Keratinocyte (primary cell): ENCODE measurements around the gene SLF2. TPM values are rescaled to one million over a fixed set of nuclear protein-coding genes. Genes with fewer than 3 reads are reported as not detected.

Experiments
- DNase-seq: peaks from one replicate; pipeline ENCODE4 v3.0.0-alpha.2; 2011; ENCODE audit warnings: low read depth, missing footprints, low spot score
- FAIRE-seq: peaks from 2 replicates; lab custom pipeline; 2011; peaks lifted over from hg19 to GRCh38; lab: Jason Lieb, UNC
- H2AFZ ChIP-seq: 2 replicates; pipeline ENCODE4 v1.6.0; 2012; ENCODE audit warnings: low read length, control low read depth, inconsistent platforms; ENCODE audit not compliant: control insufficient read depth
- H3K27ac ChIP-seq: 2 replicates; pipeline ENCODE4 v1.5.1; 2011; ENCODE audit warnings: low read length; ENCODE audit not compliant: control insufficient read depth, insufficient read depth
- H3K27me3 ChIP-seq: 3 replicates; pipeline ENCODE4 v1.6.0; 2011; ENCODE audit warnings: low read length; ENCODE audit not compliant: control insufficient read depth, insufficient read depth; ENCODE audit errors: extremely low read depth
- H3K36me3 ChIP-seq, 2 experiments: 2 replicates in 1 of 2; 3 replicates in 1 of 2; pipeline ENCODE4 v1.5.1; 2011; ENCODE audit warnings: low read length in 2 of 2, mild to moderate bottlenecking in 1 of 2; ENCODE audit not compliant: control insufficient read depth in 2 of 2, insufficient read depth in 2 of 2; ENCODE audit errors: extremely low read depth in 1 of 2
- H3K4me1 ChIP-seq: 3 replicates; pipeline ENCODE4 v1.5.1; 2011; ENCODE audit warnings: low read length; ENCODE audit not compliant: control insufficient read depth, insufficient read depth; ENCODE audit errors: extremely low read depth
- H3K4me2 ChIP-seq: 3 replicates; pipeline ENCODE4 v1.6.0; 2011; ENCODE audit warnings: low read depth, low read length; ENCODE audit not compliant: control insufficient read depth, insufficient read depth; ENCODE audit errors: extremely low read depth
- H3K4me3 ChIP-seq, 3 experiments: fragments of 200-600 bp in 1 of 3; sonication (generic) in 1 of 3; 2 replicates in 2 of 3; 3 replicates in 1 of 3; pipeline ENCODE4 v1.5.1; 2011 to 2016; ENCODE audit warnings: low read length in 3 of 3, mild to moderate bottlenecking in 3 of 3, control low read depth in 2 of 3, inconsistent platforms in 1 of 3, low read depth in 1 of 3, mixed read lengths in 1 of 3, mixed run types in 1 of 3, moderate library complexity in 1 of 3; ENCODE audit not compliant: control insufficient read depth in 2 of 3, insufficient read depth in 2 of 3; ENCODE audit errors: extremely low read depth in 1 of 3
- H3K79me2 ChIP-seq: 2 replicates; pipeline ENCODE4 v1.6.0; 2012; ENCODE audit warnings: low read length; ENCODE audit not compliant: control insufficient read depth, insufficient read depth
- H3K9ac ChIP-seq: 3 replicates; pipeline ENCODE4 v1.6.0; 2011; ENCODE audit warnings: low read length; ENCODE audit not compliant: control insufficient read depth, insufficient read depth; ENCODE audit errors: extremely low read depth
- H3K9me1 ChIP-seq: 3 replicates; pipeline ENCODE4 v1.6.0; 2011; ENCODE audit warnings: low read length; ENCODE audit not compliant: control insufficient read depth, insufficient read depth; ENCODE audit errors: extremely low read depth
- H3K9me3 ChIP-seq: 2 replicates; pipeline ENCODE4 v1.5.1; 2012; ENCODE audit warnings: low read depth, low read length; ENCODE audit not compliant: control insufficient read depth
- H4K20me1 ChIP-seq: 3 replicates; pipeline ENCODE4 v1.6.0; 2011; ENCODE audit warnings: low read length; ENCODE audit not compliant: control insufficient read depth, insufficient read depth; ENCODE audit errors: extremely low read depth
- EZH2 ChIP-seq: IDR thresholded peaks from one replicate; pipeline ENCODE4 v1.6.1; 2012; ENCODE audit warnings: inconsistent platforms, mild to moderate bottlenecking, low read length, moderate library complexity
- dilution Hi-C: fragments of 300-500 bp; cut with MboI; formaldehyde crosslinking; loops from one replicate; pipeline ENCODE4 v1.7.0; 2020; ENCODE audit warnings: low sequenced_read_pairs; ENCODE audit not compliant: extremely low pct_ligation_motif_present
- polyA plus RNA-seq, 5 experiments: library from polyadenylated mRNA; depleted of rRNA in 3 of 5; stranded (reverse) in 3 of 5; stranded (forward) in 1 of 5; unstranded in 1 of 5; fragments of >200 nt; gene quantifications; 1 replicate in 1 of 5; 2 replicates in 3 of 5; 3 replicates in 1 of 5; pipeline versions ENCODE4 v1.2.1 to v1.2.3, GENCODE V29; 2011 to 2012; ENCODE audit warnings: missing spikeins in 2 of 5, low read depth in 1 of 5, low replicate concordance in 1 of 5
- TF ChIP-seq, protein P1 (sequence below), 3 experiments: IDR thresholded peaks in 1 of 3; conservative IDR thresholded peaks in 1 of 3; optimal IDR thresholded peaks in 1 of 3; 2 replicates in 2 of 3; 3 replicates in 1 of 3; pipeline versions ENCODE3 to v1.5.1; 2011; ENCODE audit warnings: low read length in 3 of 3, mild to moderate bottlenecking in 3 of 3, moderate library complexity in 2 of 3, control low read depth in 1 of 3, inconsistent platforms in 1 of 3; ENCODE audit not compliant: insufficient read depth in 2 of 3; ENCODE audit errors: extremely low read depth in 1 of 3

The SLF2 gene
- polyA plus RNA-seq, 1 donor (not counting 4 experiments of a cell fraction or from before 2014, with no cell fraction given) = 7.1 TPM

DNA sequence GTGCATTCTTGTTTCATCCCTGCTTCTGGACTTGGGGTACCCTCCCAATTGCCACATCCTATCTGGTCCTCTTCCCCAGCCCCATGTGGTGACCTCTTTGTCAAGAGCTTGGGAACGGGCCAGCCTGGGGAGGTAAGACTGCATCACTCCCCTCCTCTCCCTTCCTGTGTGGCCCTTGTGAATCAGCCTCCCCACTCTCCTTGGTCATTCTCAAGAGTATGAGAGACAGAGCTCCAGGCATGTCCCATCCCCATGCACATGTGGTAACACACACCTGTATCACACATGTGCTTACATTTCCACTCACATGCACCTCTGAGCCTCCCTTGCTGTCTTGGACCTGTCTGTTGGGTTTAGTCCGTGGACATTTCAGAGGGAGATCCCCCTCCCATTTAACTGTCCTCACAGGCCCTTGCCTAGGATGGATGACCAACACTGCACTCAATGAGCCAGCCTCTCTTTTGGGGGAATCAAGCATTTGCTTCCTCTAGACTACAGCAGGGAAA lies 72.0 kb downstream of the SLF2 start:
- Histone ChIP-seq H3K9ac (no peak overlapping the region), H3K9me3 (no peaks in the 10 kb centered on the region), H3K27ac (no peak overlapping the region), H3K4me2 (no peak overlapping the region), H3K4me3 (no peak overlapping the region), H3K36me3 (peaks cover 16 to 31% of the 10 kb centered on the region in 2 experiments), H3K9me1 (peaks cover 4% of the 10 kb centered on the region), H4K20me1 (no peaks in the 10 kb centered on the region), H3K4me1 (peaks cover 17% of the 10 kb centered on the region), H3K27me3 (no peaks in the 10 kb centered on the region), H2AFZ (no peak overlapping the region), H3K79me2 (peaks cover 40% of the 10 kb centered on the region)
- TF ChIP-seq, protein P1, sequence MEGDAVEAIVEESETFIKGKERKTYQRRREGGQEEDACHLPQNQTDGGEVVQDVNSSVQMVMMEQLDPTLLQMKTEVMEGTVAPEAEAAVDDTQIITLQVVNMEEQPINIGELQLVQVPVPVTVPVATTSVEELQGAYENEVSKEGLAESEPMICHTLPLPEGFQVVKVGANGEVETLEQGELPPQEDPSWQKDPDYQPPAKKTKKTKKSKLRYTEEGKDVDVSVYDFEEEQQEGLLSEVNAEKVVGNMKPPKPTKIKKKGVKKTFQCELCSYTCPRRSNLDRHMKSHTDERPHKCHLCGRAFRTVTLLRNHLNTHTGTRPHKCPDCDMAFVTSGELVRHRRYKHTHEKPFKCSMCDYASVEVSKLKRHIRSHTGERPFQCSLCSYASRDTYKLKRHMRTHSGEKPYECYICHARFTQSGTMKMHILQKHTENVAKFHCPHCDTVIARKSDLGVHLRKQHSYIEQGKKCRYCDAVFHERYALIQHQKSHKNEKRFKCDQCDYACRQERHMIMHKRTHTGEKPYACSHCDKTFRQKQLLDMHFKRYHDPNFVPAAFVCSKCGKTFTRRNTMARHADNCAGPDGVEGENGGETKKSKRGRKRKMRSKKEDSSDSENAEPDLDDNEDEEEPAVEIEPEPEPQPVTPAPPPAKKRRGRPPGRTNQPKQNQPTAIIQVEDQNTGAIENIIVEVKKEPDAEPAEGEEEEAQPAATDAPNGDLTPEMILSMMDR (optimal IDR thresholded peaks at IDR 0.05 in 1 of 3, IDR thresholded peaks at IDR 0.05 in 1 of 3, conservative IDR thresholded peaks at IDR 0.05 in 1 of 3; ENCODE audit: extremely low read depth in 1 of 3, insufficient read depth in 2 of 3, low read length in 3 of 3) = no peak
- TF ChIP-seq EZH2 = no peak
- DNase-seq = no peak
- dilution Hi-C loops = no loop called here
- no peak for FAIRE-seq

DNA sequence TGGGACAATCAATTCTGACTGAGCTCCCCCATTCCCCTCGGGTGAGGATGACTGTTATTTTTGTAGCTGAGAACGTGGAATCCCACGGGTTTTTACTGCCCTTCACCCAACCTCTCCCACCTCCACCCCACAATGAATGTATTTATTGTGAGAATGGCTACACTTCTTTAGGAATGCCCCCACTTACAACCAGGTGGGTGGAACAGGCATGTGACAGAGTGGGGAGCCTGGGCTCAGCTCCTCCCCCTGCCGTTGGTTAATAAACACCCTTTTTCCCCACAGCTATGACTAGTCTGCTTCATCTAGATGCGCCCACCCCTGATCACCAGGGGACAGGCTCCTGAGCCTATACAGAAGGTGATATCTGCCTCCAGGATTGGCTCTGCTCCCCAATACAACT lies 72.6 kb downstream of the SLF2 start:
- FAIRE-seq (no peak), DNase-seq (no peak)
- peaks cover 46% of the 10 kb centered on the region for H3K79me2 ChIP-seq
- peaks cover 4% of the 10 kb centered on the region for H3K9me1 ChIP-seq
- no peak overlapping the region for H2AFZ ChIP-seq
- dilution Hi-C loops = no loop called here
- H3K9me3 ChIP-seq = no peaks in the 10 kb centered on the region
- no peak overlapping the region for H3K9ac ChIP-seq
- H3K36me3 ChIP-seq = peaks cover 18 to 30% of the 10 kb centered on the region in 2 experiments
- H3K4me1 ChIP-seq = peaks cover 17% of the 10 kb centered on the region
- no peak for TF ChIP-seq EZH2
- TF ChIP-seq, protein P1 (optimal IDR thresholded peaks at IDR 0.05 in 1 of 3, IDR thresholded peaks at IDR 0.05 in 1 of 3, conservative IDR thresholded peaks at IDR 0.05 in 1 of 3; ENCODE audit: extremely low read depth in 1 of 3, insufficient read depth in 2 of 3, low read length in 3 of 3) = no peak
- no peaks in the 10 kb centered on the region for H3K27me3 ChIP-seq
- H4K20me1 ChIP-seq = no peaks in the 10 kb centered on the region
- no peak overlapping the region for H3K27ac ChIP-seq
- no peak overlapping the region for H3K4me2 ChIP-seq
- no peak overlapping the region for H3K4me3 ChIP-seq
